PC-9 (cell line): ENCODE measurements around the gene HCLS1. TPM values are rescaled to one million over a fixed set of nuclear protein-coding genes. Genes with fewer than 3 reads are reported as not detected.
A peak's percentile ranks its signal among the peaks of the same experiment; 100 is the strongest.

Experiments used
- BruUV-seq: library from RNA; stranded (reverse); fragments of 400-500 nt; replicated peaks from 2 replicates; lab custom pipeline; 2021; lab: Mats Ljungman, UMichigan
- CTCF ChIA-PET: fragments of 300-600 bp; sonication (Branson Sonifier 250); formaldehyde crosslinking; loops from one replicate; lab custom pipeline; 2022; ENCODE audit warnings: antibody characterized with exemption; lab: Charles Lee
- POLR2A ChIA-PET: fragments of 300-600 bp; sonication (Branson Sonifier 250); formaldehyde crosslinking; loops from one replicate; lab custom pipeline; 2022; ENCODE audit warnings: antibody characterized with exemption; ENCODE audit not compliant: unreplicated experiment; lab: Charles Lee
- DNase-seq, 2 experiments: peaks; one replicate each; pipeline versions ENCODE4 v3.0.0 to v3.0.0-alpha.2; 2015 to 2022; ENCODE audit warnings: mixed read lengths in 1 of 2
- H2AFZ ChIP-seq: fragments of 200-600 bp; sonication (generic); 2 replicates; pipeline ENCODE4 v1.8.1; 2017; ENCODE audit warnings: antibody characterized with exemption
- H3F3A ChIP-seq: fragments of 200-600 bp; sonication (generic); 2 replicates; pipeline ENCODE4 v1.8.1; 2017; ENCODE audit warnings: antibody characterized with exemption, mild to moderate bottlenecking, low read depth; ENCODE audit not compliant: insufficient read depth
- H3K27ac ChIP-seq: fragments of 200-600 bp; sonication (generic); 2 replicates; pipeline ENCODE4 v1.6.1; 2016; ENCODE audit warnings: mixed run types
- H3K27me3 ChIP-seq: fragments of 200-600 bp; sonication (generic); 2 replicates; pipeline ENCODE4 v1.6.1; 2016; ENCODE audit warnings: low read depth, mixed run types; ENCODE audit not compliant: insufficient read depth
- H3K36me3 ChIP-seq: fragments of 200-600 bp; sonication (generic); 2 replicates; pipeline ENCODE4 v1.6.1; 2016; ENCODE audit warnings: low read depth, mixed run types
- H3K4me1 ChIP-seq: fragments of 200-600 bp; sonication (generic); replicated peaks from 2 replicates; pipeline ENCODE4 v1.6.1; 2016; ENCODE audit warnings: mixed run types; ENCODE audit not compliant: insufficient read depth
- H3K4me2 ChIP-seq: fragments of 200-600 bp; sonication (generic); 2 replicates; pipeline ENCODE4 v1.6.1; 2017; ENCODE audit warnings: mixed run types
- H3K4me3 ChIP-seq: fragments of 200-600 bp; sonication (generic); 2 replicates; pipeline ENCODE4 v1.6.1; 2016; ENCODE audit warnings: mixed run types
- H3K79me2 ChIP-seq: fragments of 200-600 bp; sonication (generic); 2 replicates; pipeline ENCODE4 v1.6.1; 2017; ENCODE audit warnings: low read depth, mixed run types
- H3K9me2 ChIP-seq: fragments of 200-600 bp; sonication (generic); 2 replicates; pipeline ENCODE4 v1.8.1; 2017; ENCODE audit warnings: mild to moderate bottlenecking; ENCODE audit not compliant: insufficient read depth
- H3K9me3 ChIP-seq: fragments of 200-600 bp; sonication (generic); 2 replicates; pipeline ENCODE4 v1.8.1; 2016; ENCODE audit warnings: low read depth; ENCODE audit not compliant: insufficient read depth
- H4K20me1 ChIP-seq: fragments of 200-600 bp; sonication (generic); 2 replicates; pipeline ENCODE4 v1.8.1; 2017; ENCODE audit not compliant: insufficient read depth
- CTCF ChIP-seq: fragments of 200-600 bp; sonication (generic); conservative IDR thresholded peaks from 2 replicates; pipeline ENCODE4 v1.6.1; 2017; ENCODE audit warnings: mixed run types, antibody characterized with exemption, mild to moderate bottlenecking, moderate library complexity
- EZH2 ChIP-seq: fragments of 200-600 bp; sonication (generic); IDR thresholded peaks from 2 replicates; pipeline ENCODE4 v1.8.0; 2017; ENCODE audit warnings: antibody characterized with exemption, low read depth
- intact Hi-C: fragments of 100-400 bp; cut with micrococcal nuclease; formaldehyde crosslinking; loops from one replicate; pipeline ENCODE4 v1.10.0; 2022; ENCODE audit not compliant: unreplicated experiment
- total RNA-seq: library from RNA; stranded (reverse); gene quantifications from 2 replicates; pipeline ENCODE4 v1.2.3, GENCODE V29; 2021

The HCLS1 gene
- total RNA-seq, 1 experiment from 2014 or later = 2.2 TPM

- ChIA-PET CTCF (no interaction called here), POLR2A (no interaction called here)
- peak in 1 of 2 experiments; percentile 47 for DNase-seq
- H3K79me2 ChIP-seq = no peaks in the 10 kb centered on the region
- 0 out of 2 replicates have a peak overlapping the region, but pooled peaks have one; percentile 25 for H2AFZ ChIP-seq
- H3K9me3 ChIP-seq = no peaks in the 10 kb centered on the region
- peak overlapping the region; percentile 47 for H3K27ac ChIP-seq
- intact Hi-C loops = no loop called here
- no peaks in the 10 kb centered on the region for H4K20me1 ChIP-seq
- no peaks in the 10 kb centered on the region for H3K9me2 ChIP-seq
- no peak overlapping the region for H3K4me2 ChIP-seq
- H3K27me3 ChIP-seq = no peaks in the 10 kb centered on the region
- BruUV-seq = no TSS peak
- H3F3A ChIP-seq = no peaks in the 10 kb centered on the region
- H3K36me3 ChIP-seq = no peaks in the 10 kb centered on the region
- no peak overlapping the region for H3K4me3 ChIP-seq
- peaks cover 23% of the 10 kb centered on the region for H3K4me1 ChIP-seq
- TF ChIP-seq CTCF (no peak), EZH2 (no peak)
Observed at GRCh38 chr3:121651684-121652083, 9.0 kb downstream of the HCLS1 start.

GRCh38 chr3:121649645-121650044 is 11.1 kb downstream of the HCLS1 start:
- H3K79me2 ChIP-seq = no peaks in the 10 kb centered on the region
- H3K4me1 ChIP-seq = peaks cover 23% of the 10 kb centered on the region
- no peak overlapping the region for H2AFZ ChIP-seq
- H3F3A ChIP-seq = no peaks in the 10 kb centered on the region
- BruUV-seq = no TSS peak
- no peaks in the 10 kb centered on the region for H3K36me3 ChIP-seq
- no peaks in the 10 kb centered on the region for H3K9me2 ChIP-seq
- no peak for TF ChIP-seq EZH2
- H3K27me3 ChIP-seq = no peaks in the 10 kb centered on the region
- ChIA-PET POLR2A (no interaction called here), CTCF (no interaction called here)
- intact Hi-C loops = no loop called here
- peak overlapping the region; percentile 12; the same call in 1 of the 2 replicates for H3K27ac ChIP-seq
- 0 out of 2 replicates have a peak overlapping the region, but pooled peaks have one; percentile 13 for H3K4me2 ChIP-seq
- H3K4me3 ChIP-seq = no peak overlapping the region
- no peaks in the 10 kb centered on the region for H4K20me1 ChIP-seq
- H3K9me3 ChIP-seq = no peaks in the 10 kb centered on the region
- DNase-seq = peak in 1 of 2 experiments; percentile 76

GRCh38 chr3:121648219-121648958 is 12.3 kb downstream of the HCLS1 start:
- H3K79me2 ChIP-seq = no peaks in the 10 kb centered on the region
- intact Hi-C loops = no loop called here
- BruUV-seq = no TSS peak
- H2AFZ ChIP-seq = no peak overlapping the region
- no peak overlapping the region for H3K4me2 ChIP-seq
- H3K27me3 ChIP-seq = no peaks in the 10 kb centered on the region
- H3K4me3 ChIP-seq = no peak overlapping the region
- ChIA-PET CTCF (no interaction called here), POLR2A (no interaction called here)
- no peak for TF ChIP-seq EZH2
- no peak for TF ChIP-seq CTCF
- DNase-seq = no peak
- H3K36me3 ChIP-seq = no peaks in the 10 kb centered on the region
- H3F3A ChIP-seq = no peaks in the 10 kb centered on the region
- H3K4me1 ChIP-seq = peaks cover 23% of the 10 kb centered on the region
- H4K20me1 ChIP-seq = no peaks in the 10 kb centered on the region
- H3K9me2 ChIP-seq = no peaks in the 10 kb centered on the region
- no peaks in the 10 kb centered on the region for H3K9me3 ChIP-seq
- H3K27ac ChIP-seq = no peak overlapping the region
